Muscle layer of colon (tissue), 2 donors: ENCODE data around the gene RGL1.

ENCODE experiments used
- H3K27ac ChIP-seq: one replicate; pipeline ENCODE4 v1.7.0; 2013; ENCODE audit warnings: low read depth, mild to moderate bottlenecking, low read length, moderate library complexity
- H3K27me3 ChIP-seq, 2 donors: one replicate each; pipeline ENCODE4 v1.7.0; 2013; ENCODE audit warnings: low read length in 2 of 2, mild to moderate bottlenecking in 2 of 2; ENCODE audit not compliant: insufficient read depth in 2 of 2, control insufficient read depth in 1 of 2
- H3K36me3 ChIP-seq: one replicate; pipeline ENCODE4 v1.7.0; 2013; ENCODE audit warnings: mild to moderate bottlenecking, low read length; ENCODE audit not compliant: insufficient read depth
- H3K4me1 ChIP-seq: one replicate; pipeline ENCODE4 v1.7.0; 2013; ENCODE audit warnings: mild to moderate bottlenecking, low read length; ENCODE audit not compliant: insufficient read depth
- H3K4me3 ChIP-seq, 2 donors: one replicate each; pipeline ENCODE4 v1.7.0; 2013; ENCODE audit warnings: low read length in 2 of 2, low read depth in 1 of 2, mild to moderate bottlenecking in 1 of 2, moderate library complexity in 1 of 2
- H3K9ac ChIP-seq: one replicate; pipeline ENCODE4 v1.7.0; 2013; ENCODE audit warnings: low read length
- H3K9me3 ChIP-seq: one replicate; pipeline ENCODE4 v1.7.0; 2013; ENCODE audit warnings: mild to moderate bottlenecking, low read length
- donor health status: abdominal sarcoma.
- donor health status: Adenocarcinoma of cecum.

RGL1 gene

GRCh38 chr1:183791319-183791718, 13.6 kb upstream of the RGL1 start:
- H3K36me3 ChIP-seq, result no peaks in the 10 kb centered on the region
- H3K27ac ChIP-seq, result no peak overlapping the region
- no peak overlapping the region for H3K9ac ChIP-seq
- no peaks in the 10 kb centered on the region for H3K9me3 ChIP-seq
- no peaks in the 10 kb centered on the region for H3K27me3 ChIP-seq
- no peak overlapping the region for H3K4me3 ChIP-seq
- H3K4me1 ChIP-seq, result peaks cover 5% of the 10 kb centered on the region

GRCh38 chr1:183792300-183792699, 12.6 kb upstream of the RGL1 start:
- H3K4me3 ChIP-seq, result no peak overlapping the region
- H3K36me3 ChIP-seq, result no peaks in the 10 kb centered on the region
- peaks cover 5% of the 10 kb centered on the region for H3K4me1 ChIP-seq
- no peak overlapping the region for H3K9ac ChIP-seq
- no peak overlapping the region for H3K27ac ChIP-seq
- H3K27me3 ChIP-seq, result no peaks in the 10 kb centered on the region
- H3K9me3 ChIP-seq, result no peaks in the 10 kb centered on the region

DNA sequence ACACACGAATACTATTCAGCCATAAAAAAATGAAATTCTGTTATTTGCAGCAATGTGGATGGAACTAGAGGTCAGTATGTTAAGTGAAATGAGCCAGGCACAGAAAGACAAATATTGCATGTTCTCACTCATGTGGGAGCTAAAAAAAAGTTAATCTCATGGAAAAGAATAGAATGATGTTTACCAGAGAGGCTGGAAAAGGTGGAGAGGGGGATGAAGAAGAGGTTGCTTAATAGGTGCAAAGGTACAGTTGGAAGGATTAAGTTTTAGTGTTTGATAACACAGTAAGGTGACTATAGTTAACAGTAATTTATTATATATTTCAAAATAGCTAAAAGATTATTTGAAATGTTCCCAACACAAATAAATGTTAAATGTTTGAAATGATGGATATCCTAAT, 10.8 kb upstream of the RGL1 start:
- Histone ChIP-seq H3K36me3 (no peaks in the 10 kb centered on the region), H3K27ac (no peak overlapping the region), H3K4me3 (no peak overlapping the region), H3K9me3 (no peaks in the 10 kb centered on the region), H3K9ac (no peak overlapping the region), H3K4me1 (peaks cover 5% of the 10 kb centered on the region), H3K27me3 (no peaks in the 10 kb centered on the region)

- Histone ChIP-seq H3K9ac (no peak overlapping the region), H3K27me3 (no peaks in the 10 kb centered on the region), H3K4me3 (no peak overlapping the region), H3K9me3 (no peaks in the 10 kb centered on the region), H3K27ac (no peak overlapping the region), H3K4me1 (peaks cover 8% of the 10 kb centered on the region), H3K36me3 (no peaks in the 10 kb centered on the region)
These were observed 4.5 kb upstream of the RGL1 start for GRCh38 chr1:183800449-183800848.

- H3K27ac ChIP-seq, result no peak overlapping the region
- H3K36me3 ChIP-seq, result no peaks in the 10 kb centered on the region
- no peaks in the 10 kb centered on the region for H3K27me3 ChIP-seq
- H3K4me3 ChIP-seq, result no peak overlapping the region
- no peak overlapping the region for H3K9ac ChIP-seq
- no peaks in the 10 kb centered on the region for H3K9me3 ChIP-seq
- H3K4me1 ChIP-seq, result peaks cover 14% of the 10 kb centered on the region
These were observed 3.3 kb upstream of the RGL1 start for GRCh38 chr1:183801649-183802048.

DNA sequence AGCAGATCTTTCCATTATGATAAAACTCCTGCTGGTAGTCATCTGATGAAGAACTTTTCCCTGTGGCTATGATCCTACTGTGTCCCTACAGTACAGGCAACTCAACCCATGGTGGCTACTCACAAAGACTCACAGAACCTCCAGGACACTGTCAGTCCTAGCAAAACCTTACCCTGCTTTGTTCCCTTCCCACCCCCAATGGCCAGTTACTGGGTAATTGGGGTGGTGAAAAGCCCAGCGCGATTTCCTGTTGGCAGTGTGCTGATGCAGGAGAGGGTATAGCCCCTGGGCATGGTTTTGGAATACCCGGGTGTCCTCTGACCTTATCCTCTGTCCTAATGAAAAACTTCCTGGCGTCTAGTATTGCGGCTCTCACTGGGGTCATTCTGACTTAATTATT, 533 bp upstream of the RGL1 start:
- Histone ChIP-seq H3K4me1 (peaks cover 28% of the 10 kb centered on the region), H3K9me3 (no peaks in the 10 kb centered on the region), H3K27me3 (no peaks in the 10 kb centered on the region), H3K9ac (peak overlapping the region; percentile 92), H3K27ac (peak overlapping the region; percentile 38), H3K4me3 (peak overlapping the region; percentile 38 to 92), H3K36me3 (no peaks in the 10 kb centered on the region)

DNA sequence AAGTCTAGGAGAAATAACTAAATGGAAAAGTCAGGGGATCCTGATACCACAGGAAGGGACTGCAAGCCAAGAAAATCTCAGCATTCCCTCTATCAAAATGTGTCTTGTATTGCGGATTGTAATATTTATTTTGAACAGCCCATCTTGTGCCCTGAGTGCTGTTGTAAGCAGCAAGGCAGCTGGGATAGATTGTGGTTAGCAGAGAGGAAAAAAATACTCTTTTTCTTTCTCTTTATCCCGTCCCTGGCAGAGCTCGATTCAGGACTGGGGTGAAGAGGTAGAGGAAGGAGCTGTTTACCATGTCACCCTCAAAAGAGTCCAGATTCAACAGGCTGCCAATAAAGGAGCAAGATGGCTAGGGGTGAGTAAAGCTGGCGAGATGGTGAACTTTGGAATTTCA, 1.2 kb downstream of the RGL1 start:
- H3K4me1 ChIP-seq, result peaks cover 34% of the 10 kb centered on the region
- no peaks in the 10 kb centered on the region for H3K27me3 ChIP-seq
- H3K9me3 ChIP-seq, result no peaks in the 10 kb centered on the region
- H3K9ac ChIP-seq, result peak overlapping the region; percentile 68
- H3K4me3 ChIP-seq, result peak overlapping the region; percentile 25 to 72
- peak overlapping the region; percentile 63 for H3K27ac ChIP-seq
- H3K36me3 ChIP-seq, result no peaks in the 10 kb centered on the region

GRCh38 chr1:183806675-183807074, 1.8 kb downstream of the RGL1 start:
- H3K9ac ChIP-seq, result peak overlapping the region; percentile 68
- H3K4me3 ChIP-seq, result peak overlapping the region; percentile 25 to 72
- peaks cover 34% of the 10 kb centered on the region for H3K4me1 ChIP-seq
- H3K27me3 ChIP-seq, result no peaks in the 10 kb centered on the region
- no peaks in the 10 kb centered on the region for H3K36me3 ChIP-seq
- no peaks in the 10 kb centered on the region for H3K9me3 ChIP-seq
- peak overlapping the region; percentile 63 for H3K27ac ChIP-seq

DNA sequence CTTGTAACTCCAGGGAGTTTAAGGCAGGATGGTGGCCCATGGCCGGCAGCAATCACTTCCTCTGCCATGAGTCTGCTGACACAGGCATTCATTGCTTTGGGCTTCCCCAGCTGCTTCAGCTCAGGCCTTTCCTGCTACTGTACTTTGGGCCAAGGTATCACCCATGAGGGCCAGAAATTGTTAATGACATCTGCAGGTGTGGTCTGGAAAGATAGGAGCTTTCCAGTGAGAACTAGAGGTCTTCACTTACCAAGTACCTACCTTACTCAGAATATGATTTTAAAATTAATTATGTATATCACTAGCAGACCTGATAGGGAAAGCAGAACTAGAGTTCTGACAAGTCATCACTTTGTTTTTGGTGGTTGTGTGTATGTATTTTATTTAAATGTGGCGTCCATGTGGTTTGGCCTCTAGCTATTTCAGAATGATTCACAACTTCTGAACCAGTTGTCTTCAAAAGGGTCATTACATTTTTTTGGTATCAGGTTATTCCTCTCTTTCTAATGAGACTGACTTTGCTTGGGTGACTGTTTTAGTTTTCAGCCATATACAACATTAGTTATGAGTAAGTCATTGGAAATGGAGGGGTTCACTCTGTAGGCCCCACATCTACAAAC, 2.7 kb downstream of the RGL1 start:
- Histone ChIP-seq H3K9ac (peak overlapping the region; percentile 9), H3K4me3 (peak overlapping the region; percentile 30 to 72), H3K4me1 (peaks cover 43% of the 10 kb centered on the region), H3K27ac (peak overlapping the region; percentile 63), H3K27me3 (no peaks in the 10 kb centered on the region), H3K9me3 (no peaks in the 10 kb centered on the region), H3K36me3 (no peaks in the 10 kb centered on the region)

DNA sequence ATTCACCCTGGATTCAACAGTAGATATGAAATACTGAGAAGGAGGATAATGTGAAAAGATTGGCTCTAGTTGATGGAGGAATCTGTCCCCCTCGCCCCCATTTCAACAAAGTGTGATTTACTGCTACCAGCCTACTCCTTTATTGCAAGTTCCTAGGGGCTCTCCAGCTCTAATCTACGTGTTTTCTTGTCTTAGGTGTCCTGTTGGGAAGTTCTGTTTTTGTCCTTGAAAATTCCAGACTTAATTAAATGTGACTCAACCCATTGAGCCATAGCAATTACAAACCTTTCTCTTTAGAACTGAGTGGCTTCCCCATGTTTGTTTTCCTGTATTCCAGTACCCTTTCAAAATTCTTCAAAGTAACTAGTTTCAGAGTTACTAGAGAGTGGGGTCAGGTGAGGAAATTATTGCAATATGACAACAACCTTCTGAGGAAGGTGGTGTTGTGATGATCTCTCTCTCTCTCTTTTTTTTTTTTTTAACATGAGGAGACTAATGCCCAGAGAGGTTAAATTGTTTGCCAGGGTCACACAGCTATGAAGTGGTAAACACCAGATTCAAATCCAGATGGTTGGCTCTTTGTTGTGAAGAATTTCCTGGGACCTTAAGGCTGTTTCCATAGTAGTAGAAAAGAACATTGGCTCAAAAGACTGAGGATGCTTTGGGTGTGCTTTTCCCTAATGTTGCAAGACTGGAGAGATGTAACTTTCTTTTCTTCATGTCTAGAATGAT, 3.5 kb downstream of the RGL1 start:
- Histone ChIP-seq H3K9me3 (no peaks in the 10 kb centered on the region), H3K36me3 (no peaks in the 10 kb centered on the region), H3K27me3 (no peaks in the 10 kb centered on the region), H3K27ac (no peak overlapping the region), H3K9ac (no peak overlapping the region), H3K4me1 (peaks cover 51% of the 10 kb centered on the region), H3K4me3 (peak overlapping the region in 1 of 2 donors; percentile 18)

DNA sequence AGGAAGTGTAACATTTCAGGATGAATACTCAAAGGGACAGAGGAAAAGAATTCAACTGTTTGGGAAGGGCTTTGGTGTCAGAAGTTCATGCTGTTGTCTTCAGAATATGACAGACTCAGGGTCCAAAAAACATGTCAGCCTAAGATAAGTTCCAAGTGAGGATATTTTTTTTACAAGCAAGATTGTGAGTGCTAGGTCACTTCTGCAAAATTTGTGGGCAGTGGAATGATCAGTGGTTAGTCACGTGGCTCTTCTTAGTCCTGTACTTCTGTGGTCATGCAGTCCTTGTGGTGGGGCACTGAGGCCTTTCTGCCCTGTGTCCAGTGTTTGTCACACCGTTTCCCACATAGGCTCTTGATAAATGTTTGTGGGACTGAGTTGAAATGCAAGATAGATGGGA, 5.2 kb downstream of the RGL1 start:
- Histone ChIP-seq H3K9me3 (no peaks in the 10 kb centered on the region), H3K4me1 (peaks cover 58% of the 10 kb centered on the region), H3K9ac (no peak overlapping the region), H3K27me3 (no peaks in the 10 kb centered on the region), H3K4me3 (no peak overlapping the region), H3K36me3 (no peaks in the 10 kb centered on the region), H3K27ac (no peak overlapping the region)
